OCI-LY3 (cell line): ENCODE data around the gene GPRC5B.

Source experiments
- CTCF ChIP-seq: fragments of 200-600, 300-600 bp; sonication (generic); IDR thresholded peaks from 2 replicates; pipeline ENCODE4 v1.5.1; 2014; ENCODE audit warnings: antibody characterized with exemption, low read length, low read depth
- EZH2phosphoT487 ChIP-seq: fragments of 200-600 bp; shearing (Covaris generic); IDR thresholded peaks from 2 replicates; pipeline ENCODE4 v1.6.1; 2018; ENCODE audit warnings: antibody characterized with exemption, mixed run types, low read depth

- TF ChIP-seq CTCF (no peak), EZH2phosphoT487 (no peak)
Observed at GRCh38 chr16:19908921-19909320, 24.3 kb upstream of the GPRC5B start.
